Mammary epithelial cell (primary cell): Measurements from ENCODE around the gene RIMKLA.

Experiments used
- CTCF ChIP-seq, 2 donors: IDR thresholded peaks in 1 of 2; conservative IDR thresholded peaks in 1 of 2; 2 replicates each; pipeline ENCODE4 v1.5.1; 2011 to 2012; ENCODE audit warnings: inconsistent platforms in 2 of 2, low read length in 2 of 2, mild to moderate bottlenecking in 2 of 2, control low read depth in 1 of 2, low read depth in 1 of 2; ENCODE audit not compliant: insufficient read depth in 1 of 2; ENCODE audit errors: extremely low read depth in 1 of 2
- EZH2 ChIP-seq: IDR thresholded peaks from 2 replicates; pipeline ENCODE4 v1.6.1; 2012; ENCODE audit warnings: low read length, inconsistent platforms, borderline replicate concordance

- no peak for TF ChIP-seq CTCF (conservative IDR thresholded peaks at IDR 0.05 in 1 of 2, IDR thresholded peaks at IDR 0.05 in 1 of 2; ENCODE audit: extremely low read depth in 1 of 2, insufficient read depth in 1 of 2, low read depth in 1 of 2, low read length in 2 of 2)
- no peak for TF ChIP-seq EZH2
Measured at GRCh38 chr1:42453386-42453785, 72.8 kb downstream of the RIMKLA start.
